ENCODE results near the gene VSX2.
A peak's percentile ranks its signal among the peaks of the same experiment; 100 is the strongest.

The VSX2 gene

GRCh38 chr14:74216671-74217070 lies 22.6 kb upstream of the VSX2 start:
- no peak for TF ChIP-seq CTCF (IDR thresholded peaks at IDR 0.05; ENCODE audit: low read depth, low read length)
- no peak overlapping the region for H3K4me3 ChIP-seq (ENCODE audit: low read depth, low read length)

- H3K4me3 ChIP-seq (ENCODE audit: low read depth, low read length), result no peak overlapping the region
- peak; percentile 97 for TF ChIP-seq CTCF (IDR thresholded peaks at IDR 0.05; ENCODE audit: low read depth, low read length)
Measured at GRCh38 chr14:74217672-74218448, 21.4 kb upstream of the VSX2 start.

- H3K4me3 ChIP-seq (ENCODE audit: low read depth, low read length), result no peak overlapping the region
- TF ChIP-seq CTCF (IDR thresholded peaks at IDR 0.05; ENCODE audit: low read depth, low read length), result no peak
Measured at GRCh38 chr14:74218462-74218861, 20.8 kb upstream of the VSX2 start.

GRCh38 chr14:74219277-74220205 lies 19.7 kb upstream of the VSX2 start:
- TF ChIP-seq CTCF (IDR thresholded peaks at IDR 0.05; ENCODE audit: low read depth, low read length), result no peak
- H3K4me3 ChIP-seq (ENCODE audit: low read depth, low read length), result no peak overlapping the region

- no peak for TF ChIP-seq CTCF (IDR thresholded peaks at IDR 0.05; ENCODE audit: low read depth, low read length)
- no peak overlapping the region for H3K4me3 ChIP-seq (ENCODE audit: low read depth, low read length)
Measured at GRCh38 chr14:74220991-74221390, 18.3 kb upstream of the VSX2 start.

- no peak for TF ChIP-seq CTCF (IDR thresholded peaks at IDR 0.05; ENCODE audit: low read depth, low read length)
- H3K4me3 ChIP-seq (ENCODE audit: low read depth, low read length), result no peak overlapping the region
Measured at GRCh38 chr14:74221741-74222140, 17.5 kb upstream of the VSX2 start.

GRCh38 chr14:74223016-74223415 lies 16.2 kb upstream of the VSX2 start:
- TF ChIP-seq CTCF (IDR thresholded peaks at IDR 0.05; ENCODE audit: low read depth, low read length), result no peak
- H3K4me3 ChIP-seq (ENCODE audit: low read depth, low read length), result no peak overlapping the region

Measured in WI38 (cell line).